K562 (cell line): ENCODE measurements around the gene ADTRP. TPM values are rescaled to one million over a fixed set of nuclear protein-coding genes. Genes with fewer than 3 reads are reported as not detected.

Source experiments
- ATAC-seq: fragments of 200-7000 bp; cut with Tn5 transposase; 3 replicates; pipeline ENCODE4 v1.9.1; 2020; ENCODE audit warnings: moderate library complexity
- BruUV-seq: library from RNA; stranded (reverse); fragments of 400-500 nt; replicated peaks from 2 replicates; lab custom pipeline; 2021; lab: Mats Ljungman, UMichigan
- CTCF ChIA-PET: fragments of 300-600 bp; formaldehyde crosslinking; extraction: SDS; loops from one replicate; lab custom pipeline; 2021; ENCODE audit warnings: low intra/inter-chr PET ratio; lab: Yijun Ruan, JAX
- POLR2A ChIA-PET: fragments of 300-600, 350-650 bp; sonication (Branson Sonifier 250); formaldehyde crosslinking; extraction: SDS; loops from one replicate; lab custom pipeline; 2021; ENCODE audit warnings: antibody characterized with exemption, inconsistent platforms; lab: Yijun Ruan, JAX
- DNase-seq, 4 experiments: peaks; one replicate each; pipeline versions ENCODE4 v3.0.0 to v3.0.0-alpha.2; 2011 to 2018; ENCODE audit warnings: low spot score in 3 of 4, mixed read lengths in 3 of 4; ENCODE audit errors: extremely low read depth in 1 of 4
- FAIRE-seq: peaks from 2 replicates; lab custom pipeline; 2011; peaks lifted over from hg19 to GRCh38; lab: Jason Lieb, UNC
- H2AFZ ChIP-seq: 2 replicates; pipeline ENCODE4 v1.6.0; 2011; ENCODE audit warnings: low read depth, low read length, control low read depth, inconsistent platforms
- H3K27ac ChIP-seq: fragments of 200-600 bp; 3 replicates; pipeline ENCODE4 v1.8.0; 2011; ENCODE audit warnings: low read depth, mild to moderate bottlenecking, control low read depth, inconsistent platforms, low read length, moderate library complexity, mixed read lengths; ENCODE audit errors: extremely low read depth
- H3K27me3 ChIP-seq, 2 experiments: fragments of 300-600 bp in 1 of 2; 2 replicates in 1 of 2; 3 replicates in 1 of 2; pipeline versions ENCODE4 v1.6.0 to v1.8.0; 2011; ENCODE audit warnings: inconsistent platforms in 2 of 2, low read length in 2 of 2, mild to moderate bottlenecking in 1 of 2, mixed read lengths in 1 of 2, moderate library complexity in 1 of 2; ENCODE audit not compliant: control insufficient read depth in 2 of 2, insufficient read depth in 2 of 2
- H3K36me3 ChIP-seq: fragments of 300-600 bp; 3 replicates; pipeline ENCODE4 v1.8.0; 2011; ENCODE audit warnings: mild to moderate bottlenecking, low read length, inconsistent platforms; ENCODE audit not compliant: control insufficient read depth, insufficient read depth
- H3K4me1 ChIP-seq, 2 experiments: fragments of 200-600 bp in 1 of 2; replicated peaks in 1 of 2; 2 replicates in 1 of 2; 3 replicates in 1 of 2; pipeline versions ENCODE4 v1.5.1 to v1.8.0; 2011; ENCODE audit warnings: inconsistent platforms in 2 of 2, low read length in 2 of 2, mild to moderate bottlenecking in 1 of 2, mixed read lengths in 1 of 2, moderate library complexity in 1 of 2; ENCODE audit not compliant: control insufficient read depth in 2 of 2, insufficient read depth in 2 of 2
- H3K4me2 ChIP-seq: 2 replicates; pipeline ENCODE4 v1.6.1; 2011; ENCODE audit warnings: low read length, control low read depth, inconsistent platforms, mixed read lengths; ENCODE audit not compliant: insufficient read depth
- H3K4me3 ChIP-seq: fragments of 200-600 bp; sonication (generic), shearing (Covaris generic); 2 replicates; pipeline ENCODE4 v1.5.1; 2016; ENCODE audit warnings: control low read depth, inconsistent platforms
- H3K79me2 ChIP-seq: fragments of 200-600 bp; 3 replicates; pipeline ENCODE4 v1.8.0; 2011; ENCODE audit warnings: low read length, inconsistent platforms; ENCODE audit not compliant: control insufficient read depth, insufficient read depth
- H3K9ac ChIP-seq, 2 experiments: 2 replicates each; pipeline versions ENCODE4 v1.6.0 to v1.6.1; 2011; ENCODE audit warnings: low read depth in 2 of 2, low read length in 2 of 2, control low read depth in 1 of 2, inconsistent platforms in 1 of 2, mild to moderate bottlenecking in 1 of 2, mixed read lengths in 1 of 2; ENCODE audit not compliant: insufficient read depth in 1 of 2
- H3K9me1 ChIP-seq: one replicate; pipeline ENCODE4 v1.6.0; 2011; ENCODE audit warnings: inconsistent platforms, mild to moderate bottlenecking, low read length, moderate library complexity; ENCODE audit not compliant: control insufficient read depth, insufficient read depth
- H3K9me3 ChIP-seq: replicated peaks from 2 replicates; pipeline ENCODE4 v1.5.1; 2011; ENCODE audit warnings: low read depth, low read length, inconsistent platforms; ENCODE audit not compliant: control insufficient read depth, insufficient read depth
- H4K20me1 ChIP-seq: replicated peaks from 2 replicates; pipeline ENCODE4 v1.6.1; 2011; ENCODE audit warnings: low read length, inconsistent platforms, mixed read lengths; ENCODE audit not compliant: control insufficient read depth, insufficient read depth
- ARID1B ChIP-seq: fragments of 450-650 bp; IDR thresholded peaks from 2 replicates; pipeline ENCODE4 v1.6.1; 2016; ENCODE audit warnings: antibody characterized with exemption, mild to moderate bottlenecking, inconsistent platforms
- CXXC5 ChIP-seq: fragments of 250-450 bp; sonication (Bioruptor Pico); IDR thresholded peaks from 2 replicates; pipeline ENCODE4 v1.8.0; 2022; ENCODE audit warnings: inconsistent platforms, mild to moderate bottlenecking, moderate library complexity
- DNMT1 ChIP-seq: fragments of 450-650 bp; IDR thresholded peaks from 2 replicates; pipeline ENCODE4 v1.6.1; 2016; ENCODE audit warnings: antibody characterized with exemption, mild to moderate bottlenecking
- E4F1 ChIP-seq: fragments of 250-450 bp; sonication (Bioruptor Pico); IDR thresholded peaks from 2 replicates; pipeline ENCODE4 v1.5.0; 2021; ENCODE audit warnings: mild to moderate bottlenecking, borderline replicate concordance
- FOXO4 ChIP-seq: fragments of 450-650 bp; formaldehyde crosslinking; IDR thresholded peaks from 2 replicates; pipeline ENCODE4 v1.4.0; 2020; ENCODE audit warnings: mild to moderate bottlenecking, moderate library complexity
- GTF2B ChIP-seq: IDR thresholded peaks from 2 replicates; pipeline ENCODE4 v1.6.1; 2011; ENCODE audit not compliant: insufficient read length; ENCODE audit errors: extremely low read depth
- POLR3G ChIP-seq: IDR thresholded peaks from 2 replicates; pipeline ENCODE4 v1.6.1; 2011; ENCODE audit not compliant: insufficient read length, insufficient replicate concordance; ENCODE audit errors: extremely low read depth
- POU5F1 ChIP-seq: fragments of 150-350 bp; IDR thresholded peaks from 2 replicates; pipeline ENCODE4 v1.6.1; 2014; ENCODE audit warnings: borderline replicate concordance, low read length, low read depth, mild to moderate bottlenecking; ENCODE audit not compliant: partially characterized antibody
- TOE1 ChIP-seq, 2 experiments: fragments of 450-650 bp in 1 of 2; sonication (generic) in 1 of 2; formaldehyde crosslinking in 1 of 2; IDR thresholded peaks; 2 replicates each; pipeline versions ENCODE4 v1.7.1 to v1.8.0; 2016 to 2022; ENCODE audit warnings: borderline replicate concordance in 2 of 2, mild to moderate bottlenecking in 2 of 2, antibody characterized with exemption in 1 of 2, inconsistent platforms in 1 of 2, low read depth in 1 of 2, missing genetic modification reagents in 1 of 2, moderate library complexity in 1 of 2
- TRIM25 ChIP-seq: fragments of 450-650 bp; IDR thresholded peaks from 2 replicates; pipeline ENCODE4 v1.7.0; 2016; ENCODE audit warnings: borderline replicate concordance
- ZBTB1 ChIP-seq: sonication (generic); formaldehyde crosslinking; IDR thresholded peaks from 2 replicates; pipeline ENCODE4 v1.8.1; 2023; ENCODE audit warnings: missing genetic modification reagents, low read depth, mild to moderate bottlenecking, borderline replicate concordance
- ZFPM2 ChIP-seq: fragments of 250-450 bp; sonication (Bioruptor Pico); IDR thresholded peaks from 2 replicates; pipeline ENCODE4 v1.5.1; 2022; ENCODE audit warnings: mild to moderate bottlenecking
- ZNF354B ChIP-seq: fragments of 250-450 bp; sonication (Bioruptor Pico); IDR thresholded peaks from 2 replicates; pipeline ENCODE4 v1.4.0; 2020
- ZNF695 ChIP-seq: fragments of 450-650 bp; formaldehyde crosslinking; IDR thresholded peaks from 2 replicates; pipeline ENCODE4 v1.4.0; 2020; ENCODE audit warnings: mild to moderate bottlenecking, moderate library complexity
- whole genome bisulfite sequencing: fragments of 100-300 bp; shearing (Covaris generic); methylation state at CpG from one replicate; pipeline ENCODE4 v1.1.6; 2016; ENCODE audit warnings: low coverage, mixed read lengths; ENCODE audit not compliant: insufficient coverage; ENCODE audit errors: missing lambda C conversion rate; 5-methylcytosine and 5-hydroxymethylcytosine counted together
- in situ Hi-C: fragments of 300-500 bp; cut with MboI; formaldehyde crosslinking; loops from 4 replicates; pipeline ENCODE4 v1.15.0; 2018; ENCODE audit warnings: inconsistent platforms, mixed read lengths
- intact Hi-C: fragments of 100-400 bp; cut with micrococcal nuclease; formaldehyde crosslinking; loops from 2 replicates; pipeline ENCODE4 v1.14.2; 2022
- polyA plus RNA-seq, 8 experiments: library from polyadenylated mRNA; depleted of rRNA in 4 of 8; stranded (reverse) in 5 of 8; unstranded in 3 of 8; fragments of >200 nt; fragmentation: Nextera tagmentation in 2 of 8; fragmentation: Illumina TruSeq in 1 of 8; extraction: Ambion mirVana in 2 of 8; extraction: Trizol in 1 of 8; gene quantifications; 2 replicates each; pipeline versions ENCODE4 v1.2.1 to v1.2.3, GENCODE V29; 2011 to 2014; ENCODE audit warnings: inconsistent platforms in 1 of 8, missing spikeins in 1 of 8
- total RNA-seq, 7 experiments: library from RNA; depleted of rRNA in 6 of 7; stranded (reverse); fragments of >200 nt in 6 of 7; fragmentation: Illumina TruSeq in 2 of 7; extraction: Trizol in 2 of 7; gene quantifications; 2 replicates each; pipeline versions ENCODE4 v1.2.1 to v1.2.3, GENCODE V29; 2011 to 2021; ENCODE audit warnings: low replicate concordance in 1 of 7

Gene ADTRP
- total and polyA plus RNA-seq, 9 of the 15 experiments (the other 6 are each of a cell fraction or from before 2014, with no cell fraction given), result 7.4 to 24.0 (median 13.6) TPM

- no peak for TF ChIP-seq FOXO4
- TF ChIP-seq CXXC5, result no peak
- TF ChIP-seq POLR3G, result no peak
- TF ChIP-seq ZFPM2 (CRISPR knock-in tag), result no peak
- TF ChIP-seq POU5F1, result no peak
- TF ChIP-seq ZNF695, result no peak
- TF ChIP-seq ZBTB1 (CRISPR knock-in tag), result no peak
- no peak for TF ChIP-seq TOE1 (IDR thresholded peaks at IDR 0.05; ENCODE audit: borderline replicate concordance)
- no peak for TF ChIP-seq TOE1 (CRISPR knock-in tag; IDR thresholded peaks at IDR 0.05; ENCODE audit: borderline replicate concordance, low read depth)
Measured at GRCh38 chr6:11812951-11813350, 34.3 kb upstream of the ADTRP start (continued).

GRCh38 chr6:11812439-11812838 lies 33.8 kb upstream of the ADTRP start:
- FAIRE-seq, result no peak
- in situ Hi-C loops, result no loop called here
- DNase-seq, result no peak
- Histone ChIP-seq H3K36me3 (no peaks in the 10 kb centered on the region), H4K20me1 (no peaks in the 10 kb centered on the region), H3K27ac (no peak overlapping the region), H3K4me1 (peaks cover 0 to 7% of the 10 kb centered on the region in 2 experiments; a peak in 2 of 5 replicates), H3K9me1 (no peaks in the 10 kb centered on the region), H2AFZ (no peak overlapping the region), H3K4me2 (no peak overlapping the region), H3K79me2 (no peaks in the 10 kb centered on the region), H3K4me3 (no peak overlapping the region), H3K27me3 (no peaks in the 10 kb centered on the region), H3K9ac (no peak overlapping the region), H3K9me3 (no peaks in the 10 kb centered on the region)
- ChIA-PET CTCF (no interaction called here), POLR2A (no interaction called here)
- intact Hi-C loops, result loop anchor here (5.0 kb wide), 1 partner anchor 110 kb away; no protein-coding TSS in a partner anchor
- no peak for ATAC-seq
- BruUV-seq, result no TSS peak
- WGBS, result 12% methylated on average over 1 of the region's 1 CpG
- no peak for TF ChIP-seq E4F1 (CRISPR knock-in tag)
- no peak for TF ChIP-seq ARID1B
- TF ChIP-seq ZNF354B (CRISPR knock-in tag), result no peak
- no peak for TF ChIP-seq TRIM25
- no peak for TF ChIP-seq GTF2B
- no peak for TF ChIP-seq DNMT1
